Heart right ventricle (tissue), 16 donors: ENCODE results near the gene RANBP3. TPM values are rescaled to one million over a fixed set of nuclear protein-coding genes. Genes with fewer than 3 reads are reported as not detected.

Experiments
- ATAC-seq, 8 donors: fragments of 200-7000 bp; cut with Tn5 transposase; one replicate each; pipeline ENCODE4 v1.9.1; 2020; ENCODE audit warnings: mild to moderate bottlenecking in 8 of 8, moderate library complexity in 8 of 8, moderate number of reproducible peaks in 1 of 8
- DNase-seq, 2 donors: peaks; one replicate each; pipeline ENCODE4 v3.0.0-alpha.2; 2020
- H3K27ac ChIP-seq, 10 donors: fragments of 200-600 bp; sonication (generic) in 2 of 10; one replicate each; pipeline versions ENCODE4 v1.5.0 to v1.8.0; 2020 to 2022; ENCODE audit warnings: mild to moderate bottlenecking in 3 of 10
- H3K27me3 ChIP-seq, 7 donors: fragments of 200-600 bp; one replicate each; pipeline ENCODE4 v1.8.0; 2021 to 2022; ENCODE audit warnings: mild to moderate bottlenecking in 2 of 7
- H3K36me3 ChIP-seq, 9 donors: fragments of 200-600 bp; sonication (generic) in 1 of 9; one replicate each; pipeline versions ENCODE4 v1.5.0 to v1.8.0; 2020 to 2022; ENCODE audit warnings: mild to moderate bottlenecking in 2 of 9
- H3K4me1 ChIP-seq, 9 donors: fragments of 200-600 bp; sonication (generic) in 1 of 9; one replicate each; pipeline versions ENCODE4 v1.5.0 to v1.8.0; 2020 to 2022; ENCODE audit warnings: mild to moderate bottlenecking in 4 of 9
- H3K4me3 ChIP-seq, 10 donors: fragments of 200-600 bp; sonication (generic) in 2 of 10; one replicate each; pipeline versions ENCODE4 v1.5.0 to v1.8.0; 2020 to 2022; ENCODE audit warnings: mild to moderate bottlenecking in 7 of 10, moderate library complexity in 2 of 10
- H3K9me3 ChIP-seq, 11 donors: fragments of 200-600 bp in 10 of 11; sonication (generic) in 2 of 11; one replicate each; pipeline versions ENCODE4 v1.5.0 to v1.8.0; 2013 to 2022; ENCODE audit warnings: mild to moderate bottlenecking in 2 of 11, control low read depth in 1 of 11, moderate library complexity in 1 of 11
- CTCF ChIP-seq, 9 donors: fragments of 200-600 bp; sonication (generic) in 2 of 9; IDR thresholded peaks; one replicate each; pipeline versions ENCODE4 v1.5.0 to v1.8.0; 2021 to 2022; ENCODE audit warnings: antibody characterized with exemption in 9 of 9, mild to moderate bottlenecking in 5 of 9, moderate library complexity in 1 of 9
- WGBS, 2 donors: extraction: QIAGEN DNeasy Blood & Tissue Kit; methylation state at CpG; one replicate each; pipeline ENCODE4 v1.1.7; 2013; ENCODE audit warnings: inconsistent platforms in 1 of 2; 5-methylcytosine and 5-hydroxymethylcytosine counted together
- intact Hi-C, 10 donors: fragments of 100-400 bp; cut with DNase I; formaldehyde crosslinking; loops; one replicate each; pipeline versions ENCODE4 v1.11.1 to v1.14.2; 2022
- polyA plus RNA-seq, 2 donors: library from polyadenylated mRNA; stranded (reverse); fragments of 200-250 nt; gene quantifications; one replicate each; pipeline ENCODE4 v1.2.3, GENCODE V29; 2013
- total RNA-seq, 10 donors: library from RNA; stranded (reverse); fragmentation: NEBNext Ultra II Directional in 3 of 10; extraction: Animal tissue kit (Norgen Biotek cat#: 25700) in 3 of 10; gene quantifications; one replicate each; pipeline versions ENCODE4 v1.2.1 to v1.2.4, GENCODE V29; 2021 to 2023
- donor health status: Arrhythmogenic right ventricular cardiomyopathy.
- donor health status: ischemic (EF 13 %, LVEDD 7.1; RV severe dilation, severe dysfunction).
- donor health status: healthy with polysubstance abuse.
- donor health status: DM: no; HTN: yes; CAD: no.
- donor health status: DM: no; HTN: no; CAD: no.
- donor health status: ischemic (EF 25% LVEDD 6.9; RV normal size, moderate dysfunction).
- donor health status: ischemic (EF 25% LVEDD 5.7; RV mildly dilated, moderate dysfunction).
- donor health status: healthy.
- donor health status: DM: yes; HTN: yes; CAD: no.
- donor health status: Ischemic cardiomyopathy.
- donor health status: ischemic (EF 35%, LVEDD 5.7; RV mildly dilated, moderate dysfunction).
- donor health status: nonischemic (EF 11% LVEDD 7.7; RV severe dilation, severe dysfunction).
- donor health status: DM: yes; HTN: yes; CAD: no.
- donor health status: PGD.
- donor health status: ischemic (EF 29% LVEDD 5.4; RV normal size, mild dysfunction).
- donor health status: nonischemic (EF 23%, LVEDD 6.1; RV moderate dilation, normal function).

The RANBP3 gene
- total and polyA plus RNA-seq, 12 donors: 29.5 to 76.1 (median 63.0) TPM

DNA sequence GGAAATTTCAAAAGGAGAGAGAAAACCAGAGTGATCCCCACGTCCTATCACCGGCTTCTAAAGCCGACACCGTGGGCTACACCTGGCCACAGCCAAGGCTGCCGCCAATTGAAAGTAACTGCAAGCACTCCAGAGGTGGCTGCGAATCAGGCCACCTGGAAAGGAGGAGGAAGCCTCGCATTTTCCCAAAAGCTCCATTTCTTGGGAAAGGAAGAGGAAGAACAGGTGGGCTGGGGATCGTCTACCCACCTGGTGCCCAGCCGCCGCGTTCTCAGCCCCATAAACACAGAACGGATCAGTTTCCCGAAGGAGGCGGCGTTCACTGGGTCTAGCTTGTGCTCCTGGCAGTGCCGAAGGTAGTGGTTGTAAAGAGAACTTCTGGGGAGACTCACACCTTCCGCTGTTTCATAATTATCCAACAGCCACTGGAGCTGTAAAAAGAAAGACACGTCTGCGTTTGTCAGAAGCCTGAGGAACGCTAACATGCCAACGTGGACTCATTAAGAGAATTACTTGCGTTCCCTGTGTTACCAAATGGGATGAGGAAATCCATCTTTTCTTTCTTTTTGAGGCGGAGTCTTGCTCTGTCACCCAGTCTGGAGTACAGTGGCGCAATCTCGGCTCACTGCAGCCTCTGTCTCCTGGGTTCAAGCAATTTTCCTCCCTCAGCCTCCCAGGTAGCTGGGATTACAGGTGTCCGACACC lies 38.1 kb upstream of the RANBP3 start:
- H3K4me3 ChIP-seq: no peak overlapping the region
- H3K4me1 ChIP-seq: no peaks in the 10 kb centered on the region
- intact Hi-C loops: no loop called here
- no peak for ATAC-seq
- no peak overlapping the region for H3K27ac ChIP-seq
- TF ChIP-seq CTCF (IDR thresholded peaks at IDR 0.05): no peak
- H3K9me3 ChIP-seq: no peaks in the 10 kb centered on the region
- 97 to 98% methylated on average over 26 of the region's 26 CpGs for WGBS, 2 donors
- H3K36me3 ChIP-seq: peaks cover 0 to 30% (median 0%) of the 10 kb centered on the region in 9 donors
- no peaks in the 10 kb centered on the region for H3K27me3 ChIP-seq
- no peak for DNase-seq

DNA sequence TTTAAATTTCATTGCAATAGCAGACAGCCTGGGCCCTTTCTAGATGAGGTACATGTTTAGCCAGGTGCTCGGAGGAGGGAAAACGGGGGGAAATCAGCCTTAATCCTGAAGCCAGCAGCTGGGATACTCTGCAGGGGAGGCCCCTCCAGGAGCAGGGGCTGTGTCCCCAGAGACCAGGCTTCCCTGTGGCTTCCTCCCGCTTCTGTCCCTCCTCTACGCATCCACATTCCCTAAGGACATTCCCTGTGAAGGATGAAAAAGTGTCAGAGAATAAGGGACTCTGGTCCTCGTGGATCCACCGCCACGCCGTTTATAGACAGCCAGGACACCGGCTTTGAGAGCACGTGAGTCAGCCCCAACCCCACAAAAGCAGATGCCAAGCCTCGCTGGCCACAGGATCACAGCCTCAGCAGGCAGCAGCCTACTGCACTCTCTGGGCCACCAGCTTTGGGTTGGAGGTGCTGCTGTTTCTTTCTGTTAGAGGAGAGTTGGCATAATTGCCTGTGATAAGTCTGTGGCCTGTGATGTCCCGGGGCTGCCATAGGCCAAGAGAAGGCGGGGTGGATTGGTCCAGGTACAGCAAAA lies 36.7 kb upstream of the RANBP3 start:
- peaks cover 0 to 41% (median 0%) of the 10 kb centered on the region in 9 donors for H3K36me3 ChIP-seq
- H3K4me1 ChIP-seq: no peaks in the 10 kb centered on the region
- H3K4me3 ChIP-seq: no peak overlapping the region
- no peaks in the 10 kb centered on the region for H3K27me3 ChIP-seq
- no peak overlapping the region for H3K27ac ChIP-seq
- ATAC-seq (no peak), DNase-seq (no peak)
- H3K9me3 ChIP-seq: no peaks in the 10 kb centered on the region
- intact Hi-C loops: no loop called here
- TF ChIP-seq CTCF (IDR thresholded peaks at IDR 0.05): no peak
- WGBS, 2 donors: 83 to 89% methylated on average over 13 of the region's 13 CpGs

DNA sequence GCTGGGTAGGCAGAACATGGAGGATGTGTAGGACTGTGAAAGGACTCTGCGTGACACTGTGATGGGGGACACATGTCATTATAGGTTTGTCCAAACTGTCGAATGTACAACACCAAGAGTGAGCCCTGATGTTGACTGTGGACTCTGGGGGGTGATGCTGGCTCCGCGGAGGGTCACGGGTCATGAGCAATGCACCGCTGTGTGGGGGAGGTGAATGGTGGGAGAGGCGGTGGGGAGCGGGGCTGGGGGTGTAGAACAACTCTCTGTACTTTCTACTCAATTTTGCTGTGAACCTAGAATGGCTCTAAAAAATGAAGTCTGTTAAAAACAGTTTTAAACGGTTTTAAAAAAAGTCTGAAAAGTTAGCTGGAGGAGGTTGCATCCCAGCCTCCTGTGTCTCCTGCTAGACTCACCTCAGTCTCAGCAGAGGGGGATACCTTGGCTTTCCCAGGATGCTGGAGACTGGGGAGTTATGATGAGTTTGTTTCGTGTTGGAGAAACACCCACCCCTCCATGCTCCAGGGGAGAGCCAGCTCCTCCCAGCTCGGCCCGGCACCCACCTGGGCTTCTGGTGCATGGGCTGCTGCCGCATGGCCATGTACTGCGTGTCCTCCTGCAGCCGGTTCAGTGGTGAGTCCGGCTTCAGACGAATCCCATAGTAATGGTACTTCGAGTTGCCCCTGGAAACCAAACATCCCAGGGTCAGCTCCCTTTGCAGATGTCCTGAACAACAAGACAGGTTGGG lies 34.7 kb upstream of the RANBP3 start:
- WGBS, 2 donors: 91 to 92% methylated on average over 18 of the region's 18 CpGs
- DNase-seq (no peak), ATAC-seq (no peak)
- Histone ChIP-seq H3K27ac (no peak overlapping the region), H3K4me1 (no peaks in the 10 kb centered on the region), H3K36me3 (peaks cover 0 to 48% (median 0%) of the 10 kb centered on the region in 9 donors), H3K9me3 (no peaks in the 10 kb centered on the region), H3K4me3 (no peak overlapping the region), H3K27me3 (no peaks in the 10 kb centered on the region)
- TF ChIP-seq CTCF (IDR thresholded peaks at IDR 0.05): no peak
- intact Hi-C loops: no loop called here

DNA sequence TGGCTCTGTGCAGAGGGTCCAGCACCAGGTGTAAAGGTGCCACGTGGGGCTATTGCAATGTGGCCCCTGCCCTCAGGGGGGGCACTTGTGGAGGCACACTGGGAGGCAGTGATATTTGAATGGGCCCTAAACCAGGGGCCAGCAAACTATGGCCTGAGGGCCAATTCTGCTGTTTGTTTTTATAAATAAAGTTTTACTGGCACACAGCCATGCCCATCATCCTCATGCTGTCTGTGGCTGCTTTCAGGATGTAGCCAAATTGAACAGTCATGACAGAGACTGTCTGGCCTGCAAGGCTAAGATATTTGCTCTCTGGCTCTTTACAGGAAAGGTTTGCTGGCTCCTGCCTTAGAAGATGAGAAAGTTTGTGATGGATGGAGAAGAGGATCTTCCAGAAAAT lies 33.9 kb upstream of the RANBP3 start:
- no peaks in the 10 kb centered on the region for H3K4me1 ChIP-seq

More for the DNA sequence above, 33.9 kb upstream of the RANBP3 start:
- 87 to 92% methylated on average over 1 of the region's 1 CpG for WGBS, 2 donors
- H3K36me3 ChIP-seq: peaks cover 0 to 51% (median 0%) of the 10 kb centered on the region in 9 donors
- no peak overlapping the region for H3K4me3 ChIP-seq
- TF ChIP-seq CTCF (IDR thresholded peaks at IDR 0.05): no peak
- ATAC-seq (no peak), DNase-seq (no peak)
- H3K27me3 ChIP-seq: no peaks in the 10 kb centered on the region
- no peak overlapping the region for H3K27ac ChIP-seq
- no peaks in the 10 kb centered on the region for H3K9me3 ChIP-seq
- intact Hi-C loops: no loop called here
